Kidney glomerular epithelial cell (primary cell): Measurements from ENCODE around the gene RHO.

ENCODE experiments used
- DNase-seq: peaks from one replicate; lab custom pipeline; 2025; lab: John Stamatoyannopoulos, UW

RHO gene

GRCh38 chr3:129577925-129578786 is 49.7 kb downstream of the RHO start:
- DNase-seq: no peak

GRCh38 chr3:129579991-129580390 is 51.6 kb downstream of the RHO start:
- DNase-seq: no peak

- DNase-seq: no peak
Measured at GRCh38 chr3:129581623-129582022, 53.2 kb downstream of the RHO start.

GRCh38 chr3:129582799-129583198 is 54.4 kb downstream of the RHO start:
- DNase-seq: no peak

- no peak for DNase-seq
Measured at GRCh38 chr3:129583289-129583688, 54.9 kb downstream of the RHO start.

GRCh38 chr3:129584631-129585030 is 56.2 kb downstream of the RHO start:
- DNase-seq: no peak
